Mesodermal cell (in vitro differentiated cells): ENCODE results near the gene TAS2R19. TPM values are rescaled to one million over a fixed set of nuclear protein-coding genes. Genes with fewer than 3 reads are reported as not detected.
"Not testable (repeated sequence)": the region's sequence is repeated elsewhere in the genome, so short reads cannot be mapped to it uniquely, and the experiment has no call there.

Experiments
- H3K27ac ChIP-seq: 2 replicates; pipeline ENCODE4 v1.7.0; 2013; ENCODE audit warnings: mild to moderate bottlenecking, low read depth, low read length, moderate library complexity; ENCODE audit not compliant: severe bottlenecking
- H3K36me3 ChIP-seq: 2 replicates; pipeline ENCODE4 v1.7.1; 2013; ENCODE audit warnings: mild to moderate bottlenecking, low read length, moderate library complexity; ENCODE audit not compliant: control insufficient read depth, insufficient read depth
- H3K4me1 ChIP-seq: one replicate; pipeline ENCODE4 v1.7.1; 2013; ENCODE audit warnings: mild to moderate bottlenecking, low read length; ENCODE audit not compliant: insufficient read depth, control insufficient read depth, poor library complexity, severe bottlenecking
- H3K4me3 ChIP-seq: 2 replicates; pipeline ENCODE4 v1.7.0; 2013; ENCODE audit warnings: low read length, control low read depth, mild to moderate bottlenecking; ENCODE audit not compliant: insufficient read depth, poor library complexity, severe bottlenecking; ENCODE audit errors: extremely low read depth
- H3K9me3 ChIP-seq: 2 replicates; pipeline ENCODE4 v1.7.1; 2013; ENCODE audit warnings: mild to moderate bottlenecking, low read length, moderate library complexity; ENCODE audit not compliant: control insufficient read depth
- WGBS, 2 experiments: methylation state at CpG; one replicate each; pipeline ENCODE4 v1.1.5; 2013; ENCODE audit warnings: missing lambda C conversion rate in 2 of 2; ENCODE audit not compliant: insufficient coverage in 2 of 2; 5-methylcytosine and 5-hydroxymethylcytosine counted together
- polyA plus RNA-seq, 2 experiments: library from polyadenylated mRNA; stranded (reverse); fragments of 50-300 nt; gene quantifications; one replicate each; pipeline ENCODE4 v1.2.3, GENCODE V29; 2013

The TAS2R19 gene
- polyA plus RNA-seq (2013, experiment 1 of 2) = 0.29 TPM
- 0.46 TPM for polyA plus RNA-seq (2013, experiment 2 of 2)

GRCh38 chr12:11022520-11022919 is at the start of gene TAS2R19:
TAS2R19 (minus strand) TSS chr12:11022620; CDS start chr12:11022571, 49 bp downstream.
- Histone ChIP-seq H3K4me1 (no peaks in the 10 kb centered on the region), H3K4me3 (no peak within 1 kb of the TSS), H3K27ac (no peak within 1 kb of the TSS), H3K9me3 (no peaks in the 10 kb centered on the region), H3K36me3 (peaks cover 14% of the 10 kb centered on the region)
- 100% methylated on average over 1 of the region's 1 CpG; no CpG with 5 or more reads in 1 of the 2 experiments for WGBS, 2 experiments

GRCh38 chr12:11071414-11071813 is 49.0 kb upstream of the TAS2R19 start:
- H3K4me1 ChIP-seq = no peaks in the 10 kb centered on the region
- WGBS, 2 experiments = 42 to 100% methylated on average over 1 to 2 of the region's 4 CpGs
- no peaks in the 10 kb centered on the region for H3K9me3 ChIP-seq
- no peaks in the 10 kb centered on the region for H3K36me3 ChIP-seq
- H3K4me3 ChIP-seq = no peak overlapping the region
- H3K27ac ChIP-seq = no peak overlapping the region

- no peaks in the 10 kb centered on the region for H3K36me3 ChIP-seq
- no peak overlapping the region for H3K4me3 ChIP-seq
- H3K27ac ChIP-seq = no peak overlapping the region
- H3K9me3 ChIP-seq = no peaks in the 10 kb centered on the region
- no peaks in the 10 kb centered on the region for H3K4me1 ChIP-seq
- WGBS, 2 experiments = no CpG with 5 or more reads among the region's 1 CpG
Observed at GRCh38 chr12:11070999-11071398, 48.6 kb upstream of the TAS2R19 start.

GRCh38 chr12:11069854-11070365 is 47.5 kb upstream of the TAS2R19 start:
- WGBS, 2 experiments = 50 to 93% methylated on average over 2 of the region's 5 CpGs
- H3K4me1 ChIP-seq = no peaks in the 10 kb centered on the region
- H3K27ac ChIP-seq = no peak overlapping the region

GRCh38 chr12:11067514-11067913 is 45.1 kb upstream of the TAS2R19 start:
- Histone ChIP-seq H3K27ac (no peak overlapping the region), H3K36me3 (no peaks in the 10 kb centered on the region), H3K9me3 (no peaks in the 10 kb centered on the region), H3K4me1 (no peaks in the 10 kb centered on the region), H3K4me3 (no peak overlapping the region)
- 50% methylated on average over 2 of the region's 2 CpGs; no CpG with 5 or more reads in 1 of the 2 experiments for whole genome bisulfite sequencing, 2 experiments

More at GRCh38 chr12:11069854-11070365, 47.5 kb upstream of the TAS2R19 start:
- H3K9me3 ChIP-seq = no peaks in the 10 kb centered on the region
- H3K36me3 ChIP-seq = no peaks in the 10 kb centered on the region
- no peak overlapping the region for H3K4me3 ChIP-seq

GRCh38 chr12:11062194-11062593 is 39.8 kb upstream of the TAS2R19 start, which contains the start of gene TAS2R46:
TAS2R46 (minus strand) TSS chr12:11062294; CDS start chr12:11062294, 0 bp downstream.
- H3K27ac ChIP-seq = not testable (repeated sequence)
- 100% methylated on average over 1 of the region's 1 CpG; no CpG with 5 or more reads in 1 of the 2 experiments for WGBS, 2 experiments

GRCh38 chr12:11059784-11060183 is 37.4 kb upstream of the TAS2R19 start:
- no peak overlapping the region for H3K4me3 ChIP-seq
- no peaks in the 10 kb centered on the region for H3K9me3 ChIP-seq
- no peaks in the 10 kb centered on the region for H3K4me1 ChIP-seq
- H3K27ac ChIP-seq = no peak overlapping the region
- H3K36me3 ChIP-seq = no peaks in the 10 kb centered on the region

More at GRCh38 chr12:11062194-11062593, 39.8 kb upstream of the TAS2R19 start, which contains the start of gene TAS2R46:
- H3K4me3 ChIP-seq, H3K36me3 ChIP-seq, H3K4me1 ChIP-seq, H3K9me3 ChIP-seq: not testable (repeated sequence)

GRCh38 chr12:11059041-11059440 is 36.6 kb upstream of the TAS2R19 start:
- Histone ChIP-seq H3K36me3 (no peaks in the 10 kb centered on the region), H3K4me1 (no peaks in the 10 kb centered on the region), H3K9me3 (no peaks in the 10 kb centered on the region), H3K27ac (no peak overlapping the region), H3K4me3 (no peak overlapping the region)
- 91% methylated on average over 3 of the region's 3 CpGs; no CpG with 5 or more reads in 1 of the 2 experiments for WGBS, 2 experiments

- no peak overlapping the region for H3K4me3 ChIP-seq
- WGBS, 2 experiments = no CpG with 5 or more reads among the region's 2 CpGs
- H3K9me3 ChIP-seq = no peaks in the 10 kb centered on the region
- H3K36me3 ChIP-seq = peaks cover 6% of the 10 kb centered on the region
- H3K4me1 ChIP-seq = no peaks in the 10 kb centered on the region
- H3K27ac ChIP-seq = no peak overlapping the region
Observed at GRCh38 chr12:11055306-11055705, 32.9 kb upstream of the TAS2R19 start.

- not testable (repeated sequence) for H3K4me3 ChIP-seq
- WGBS, 2 experiments = 87 to 100% methylated on average over 3 to 4 of the region's 7 CpGs
Observed at GRCh38 chr12:11049806-11050531, 27.5 kb upstream of the TAS2R19 start.

GRCh38 chr12:11041366-11041765 is 18.9 kb upstream of the TAS2R19 start:
- WGBS, 2 experiments = 100% methylated on average over 1 of the region's 2 CpGs
- H3K9me3 ChIP-seq, H3K36me3 ChIP-seq, H3K4me3 ChIP-seq, H3K27ac ChIP-seq, H3K4me1 ChIP-seq: not testable (repeated sequence)

More at GRCh38 chr12:11049806-11050531, 27.5 kb upstream of the TAS2R19 start:
- not testable (repeated sequence) for H3K9me3 ChIP-seq, H3K27ac ChIP-seq, H3K4me1 ChIP-seq
- peaks cover 14% of the 10 kb centered on the region for H3K36me3 ChIP-seq
